CD4-positive, alpha-beta T cell treated with Interleukin-4 for 1 hour (primary cell): ENCODE results near the gene CFAP58.

Source experiments
- DNase-seq, 2 donors: peaks; one replicate each; pipeline ENCODE4 v3.0.0-alpha.2; 2020 to 2022

CFAP58 gene, protein sequence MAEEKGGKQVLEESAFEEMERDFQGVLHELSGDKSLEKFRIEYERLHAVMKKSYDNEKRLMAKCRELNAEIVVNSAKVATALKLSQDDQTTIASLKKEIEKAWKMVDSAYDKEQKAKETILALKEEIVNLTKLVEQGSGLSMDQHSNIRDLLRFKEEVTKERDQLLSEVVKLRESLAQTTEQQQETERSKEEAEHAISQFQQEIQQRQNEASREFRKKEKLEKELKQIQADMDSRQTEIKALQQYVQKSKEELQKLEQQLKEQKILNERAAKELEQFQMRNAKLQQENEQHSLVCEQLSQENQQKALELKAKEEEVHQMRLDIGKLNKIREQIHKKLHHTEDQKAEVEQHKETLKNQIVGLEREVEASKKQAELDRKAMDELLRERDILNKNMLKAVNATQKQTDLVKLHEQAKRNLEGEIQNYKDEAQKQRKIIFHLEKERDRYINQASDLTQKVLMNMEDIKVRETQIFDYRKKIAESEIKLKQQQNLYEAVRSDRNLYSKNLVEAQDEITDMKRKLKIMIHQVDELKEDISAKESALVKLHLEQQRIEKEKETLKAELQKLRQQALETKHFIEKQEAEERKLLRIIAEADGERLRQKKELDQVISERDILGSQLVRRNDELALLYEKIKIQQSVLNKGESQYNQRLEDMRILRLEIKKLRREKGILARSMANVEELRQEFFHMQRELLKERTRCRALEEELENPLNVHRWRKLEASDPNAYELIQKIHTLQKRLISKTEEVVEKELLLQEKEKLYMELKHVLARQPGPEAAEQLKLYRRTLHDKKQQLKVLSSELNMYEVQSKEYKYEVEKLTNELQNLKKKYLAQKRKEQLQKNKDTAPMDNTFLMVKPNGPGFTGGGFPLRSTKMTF

DNA sequence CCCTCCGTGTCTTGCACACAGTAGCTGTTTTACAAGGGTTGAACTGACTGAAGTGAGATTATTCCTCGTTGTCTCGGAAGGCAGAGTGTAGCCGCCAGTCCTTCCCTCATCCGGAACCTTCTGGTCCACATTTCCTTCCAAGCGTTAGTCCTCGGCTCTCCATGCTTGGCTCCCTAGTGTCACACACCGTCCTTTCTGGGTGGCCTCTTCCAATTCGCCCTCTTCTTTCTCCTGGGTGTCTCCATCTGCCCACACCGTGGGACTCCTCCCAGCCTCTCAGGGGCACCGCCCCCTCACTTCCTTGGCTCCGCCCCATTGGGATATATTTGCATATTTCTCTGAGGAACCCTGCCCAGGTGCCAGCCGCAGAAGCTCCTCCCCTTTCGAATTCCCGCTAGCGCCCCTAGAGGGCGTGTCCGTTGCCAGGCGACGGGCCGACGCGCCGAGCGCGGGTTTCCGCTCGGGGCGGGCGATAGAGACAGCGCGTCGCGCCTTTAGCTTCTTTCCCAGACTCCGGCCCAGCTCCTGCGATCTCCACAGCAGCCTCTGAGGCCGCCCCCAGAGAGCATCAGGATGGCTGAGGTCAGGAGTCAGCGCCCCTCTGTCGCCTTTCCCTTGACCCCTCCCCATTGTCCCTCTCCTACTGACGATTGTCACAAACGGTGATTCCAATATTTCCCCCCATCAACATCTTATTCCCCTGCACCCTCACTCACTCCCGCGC, at the start of gene CFAP58:
Gene CFAP58 (plus strand): TSS at position 509 of the 724 bp plus-strand sequence. CDS start 65 bp downstream, at position 574.
- DNase-seq, result peak; percentile 94 to 96

DNA sequence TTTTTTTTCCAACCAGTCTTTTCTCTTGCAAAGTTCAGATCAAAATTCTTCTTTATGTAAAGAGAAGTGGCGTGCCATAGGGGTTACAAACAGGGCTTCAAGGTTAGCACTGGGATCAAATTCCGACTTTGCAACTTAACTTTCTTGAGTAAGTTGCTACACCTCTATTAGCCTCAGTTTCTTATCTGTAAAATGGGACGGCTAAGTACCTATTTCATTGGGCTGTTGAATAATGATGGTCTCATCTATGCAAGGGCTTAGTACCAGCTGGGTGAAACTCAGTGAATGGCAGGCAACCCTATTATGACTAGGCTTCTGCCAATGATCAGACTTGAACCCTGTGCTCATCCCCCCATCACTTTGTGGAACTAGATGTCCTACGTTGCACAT, 49.3 kb upstream of the CFAP58 start:
- DNase-seq, result no peak

DNA sequence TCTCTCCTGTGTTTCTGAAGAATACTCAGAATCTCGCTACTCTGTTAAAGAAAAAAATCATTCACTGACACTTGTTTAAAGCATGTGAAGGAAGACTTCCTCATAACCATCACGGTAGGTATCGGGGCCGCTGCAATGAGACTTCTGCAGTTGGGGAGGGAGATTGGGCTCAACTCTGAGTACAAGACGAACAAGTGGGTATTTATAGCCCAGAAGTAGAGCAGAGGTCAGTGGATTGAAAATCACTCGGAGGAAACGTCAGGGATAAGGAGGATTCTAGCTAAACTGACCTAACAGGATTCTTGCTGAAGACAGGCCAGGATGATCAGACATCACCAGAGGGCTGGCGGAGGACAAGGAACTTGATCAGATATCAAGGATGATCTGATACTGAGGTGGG, 48.7 kb upstream of the CFAP58 start:
- no peak for DNase-seq

DNA sequence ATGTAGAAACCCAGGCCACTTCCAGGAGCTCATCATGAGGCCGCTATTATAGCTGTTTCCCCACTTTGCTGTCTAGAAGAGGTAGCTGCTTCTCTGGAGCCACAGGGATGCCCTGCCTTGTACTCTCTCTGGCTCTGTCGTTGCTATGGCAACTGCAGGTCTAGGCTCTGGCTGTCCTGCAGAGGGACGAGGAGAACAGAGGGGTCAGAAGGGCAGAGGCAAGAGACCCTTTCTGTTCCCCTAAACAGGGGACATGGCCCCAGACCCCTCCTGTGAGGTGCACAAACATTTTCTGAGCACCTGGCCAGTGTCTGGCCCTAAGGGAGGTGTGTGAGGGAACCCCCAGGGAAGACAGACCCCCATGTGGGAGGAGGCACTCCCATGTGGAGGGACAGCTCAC, 46.7 kb upstream of the CFAP58 start:
- no peak for DNase-seq

DNA sequence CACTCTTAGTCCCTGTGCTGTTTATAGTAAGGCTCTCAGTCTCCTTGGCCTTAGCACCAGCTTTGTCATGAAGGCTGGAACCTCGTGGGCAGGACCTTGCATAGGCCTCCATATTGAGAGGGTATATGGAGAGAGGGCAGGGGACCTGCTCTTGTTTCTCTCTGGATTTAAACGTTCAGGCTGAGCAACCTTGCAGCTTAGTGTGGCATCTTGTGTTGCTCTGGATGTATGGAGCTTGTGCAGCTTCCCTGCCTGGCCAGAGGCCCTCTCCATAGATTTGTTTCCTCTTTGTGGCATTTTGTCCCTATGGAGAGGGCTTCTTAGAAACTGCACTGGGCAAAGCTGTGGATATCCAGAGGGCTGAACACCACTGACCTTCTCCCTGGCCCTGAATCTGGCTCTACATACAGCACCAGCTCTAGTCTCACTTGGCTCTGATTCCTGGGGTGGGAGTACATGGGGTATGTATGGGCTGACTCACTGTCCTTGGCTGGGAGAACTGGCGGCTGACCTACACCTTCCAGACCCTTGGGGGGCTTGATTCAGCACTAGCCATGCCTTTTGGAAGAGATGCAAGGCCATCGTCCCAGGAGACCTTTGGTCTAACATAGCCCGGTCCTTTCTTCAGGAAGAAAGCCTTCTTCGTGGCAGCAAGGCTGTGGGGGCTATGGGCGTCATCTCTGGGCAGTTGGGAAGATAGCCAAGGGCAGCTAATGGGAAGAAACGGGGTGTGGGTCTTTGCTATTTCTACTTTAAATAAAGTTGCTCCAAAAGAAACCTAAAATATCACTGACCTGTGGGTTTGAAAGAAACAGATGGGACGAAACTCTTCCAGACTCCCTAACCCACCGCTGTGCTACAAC, 45.8 kb upstream of the CFAP58 start:
- no peak for DNase-seq

DNA sequence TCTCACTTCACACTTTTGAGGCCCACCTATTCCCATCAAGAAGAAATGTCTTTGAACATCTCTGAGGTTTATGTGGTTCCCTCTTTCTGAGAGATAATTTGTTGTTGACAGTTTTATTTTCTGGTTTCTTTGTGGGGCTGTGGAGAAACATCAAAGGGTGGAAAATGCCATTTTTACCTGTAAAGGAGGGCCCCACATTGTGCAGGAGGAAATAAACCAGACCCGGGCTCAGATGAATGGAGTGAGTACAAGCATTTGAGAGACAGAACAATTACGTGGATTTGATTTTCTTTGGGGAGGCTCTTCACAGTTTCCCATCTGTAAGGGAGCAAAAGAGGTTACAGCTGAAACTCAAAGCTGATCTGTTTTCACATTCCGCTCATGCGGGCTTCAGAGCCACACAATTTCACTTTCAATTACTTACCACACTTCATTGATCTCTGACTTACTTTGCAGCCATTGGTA, 45.2 kb upstream of the CFAP58 start:
- DNase-seq, result peak in 1 of 2 donors; percentile 47

DNA sequence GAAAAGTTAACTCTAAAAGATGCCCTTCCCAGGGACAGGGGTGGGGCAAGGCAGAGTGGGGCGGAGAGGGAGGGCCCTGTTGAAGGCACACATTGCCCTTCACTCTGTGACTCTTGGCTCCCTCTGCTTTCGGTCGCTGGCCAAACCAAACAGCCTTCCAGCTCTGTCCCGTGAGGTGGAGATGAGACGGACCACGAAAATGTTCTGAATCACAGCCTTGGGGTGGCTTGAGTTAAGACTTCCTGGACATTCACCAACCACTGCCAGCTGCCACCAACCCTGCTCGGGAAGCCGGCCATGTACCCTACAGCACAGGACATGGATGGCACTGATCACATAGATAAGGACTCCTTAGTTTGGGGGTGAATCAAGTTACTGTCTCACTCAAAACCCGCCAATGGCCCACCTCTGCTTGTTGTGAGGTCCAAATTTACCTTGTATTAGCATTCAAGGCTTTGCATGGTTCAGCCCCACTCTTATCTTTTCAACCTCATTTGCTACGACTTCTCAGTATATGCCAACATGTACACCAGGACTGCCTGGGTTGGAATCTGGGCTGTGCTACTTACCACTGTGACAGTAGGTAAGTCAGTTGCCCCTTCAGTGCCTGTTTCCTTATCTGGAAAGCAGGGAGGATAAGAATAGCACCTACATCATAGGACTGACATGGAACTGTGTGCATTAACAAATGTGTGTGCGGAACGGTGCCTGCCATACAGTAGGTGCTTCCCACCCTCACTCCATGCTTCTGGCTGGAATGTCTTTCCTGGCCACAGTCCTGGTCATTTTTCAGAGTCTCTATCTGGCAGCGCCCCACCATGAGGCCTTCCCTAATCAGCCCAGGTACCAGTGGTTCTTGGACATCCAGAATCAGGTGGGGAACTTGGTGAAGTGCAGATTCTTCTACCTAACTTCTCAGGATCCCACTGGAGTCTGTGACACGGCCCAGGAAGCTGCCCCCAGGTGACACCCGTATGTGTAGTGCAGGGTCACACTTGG, 43.4 kb upstream of the CFAP58 start:
- no peak for DNase-seq

DNA sequence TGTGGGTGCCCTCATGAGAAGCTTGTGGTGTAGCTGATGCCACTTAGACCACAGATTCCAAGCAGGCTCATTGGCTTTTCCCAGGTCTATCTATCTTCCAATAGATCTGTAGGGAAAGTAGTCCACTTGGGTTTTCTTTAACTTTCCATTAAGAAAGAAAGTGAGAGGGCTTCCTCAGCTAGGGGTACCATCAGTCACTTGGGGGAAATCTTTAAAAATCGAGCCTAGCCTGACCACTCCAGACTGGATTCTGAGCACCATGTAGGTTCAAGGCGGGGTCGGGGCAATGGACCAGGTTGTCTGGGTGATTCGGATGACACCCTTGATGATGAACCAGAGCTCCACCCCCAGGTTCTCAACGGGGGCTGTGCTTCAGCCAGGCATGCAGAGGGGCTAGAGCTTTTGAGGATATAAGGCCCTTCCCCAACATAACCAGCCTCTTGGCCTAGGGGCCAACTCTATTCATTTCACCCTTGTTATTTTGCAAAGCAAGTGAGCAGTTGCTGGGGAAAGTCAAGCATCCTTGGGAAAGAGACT, 42.4 kb upstream of the CFAP58 start:
- DNase-seq, result no peak

DNA sequence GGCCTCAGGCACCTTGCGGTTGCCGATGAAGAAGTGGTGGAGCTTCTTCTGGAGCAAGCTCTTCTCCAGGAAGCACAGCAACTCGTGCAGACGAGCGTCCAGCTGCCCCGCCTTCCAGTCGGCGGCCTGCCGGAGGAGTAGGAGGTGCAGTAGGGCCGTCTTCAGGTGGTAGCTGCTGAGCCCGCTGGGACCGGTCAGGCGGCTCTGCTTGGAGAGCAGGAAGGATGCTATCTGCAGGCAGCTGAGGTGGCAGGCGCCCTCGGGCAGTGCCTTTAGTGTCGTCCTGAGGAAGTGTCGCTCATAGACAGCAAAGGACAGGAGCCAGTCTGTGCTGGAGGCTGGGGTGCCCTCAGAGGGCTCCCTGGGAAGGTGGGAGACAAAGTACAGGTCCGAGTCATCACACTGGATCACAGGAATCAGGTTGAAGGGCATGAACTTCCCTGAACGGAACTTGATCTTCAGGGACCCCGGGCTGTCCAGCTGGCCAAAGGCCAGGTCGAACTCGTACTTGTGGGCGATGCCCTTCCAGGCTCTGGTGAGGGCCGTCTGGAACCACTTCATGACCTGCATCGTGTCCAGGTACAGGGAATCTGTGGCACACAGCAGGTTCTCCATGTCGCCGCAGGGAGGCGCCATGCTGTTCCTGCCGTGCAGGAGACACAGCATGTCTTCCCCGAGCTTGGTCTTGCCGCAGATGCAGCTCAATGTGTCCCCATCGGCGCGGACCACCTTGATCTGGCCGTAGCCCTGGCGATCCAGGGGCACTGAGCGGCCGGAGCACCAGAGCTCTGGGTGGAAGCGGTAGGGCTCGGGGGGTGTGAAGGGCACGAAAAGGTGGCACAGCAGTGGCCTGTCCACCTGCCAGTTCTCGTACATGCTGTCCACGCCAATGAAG, 38.8 kb upstream of the CFAP58 start:
- no peak for DNase-seq

DNA sequence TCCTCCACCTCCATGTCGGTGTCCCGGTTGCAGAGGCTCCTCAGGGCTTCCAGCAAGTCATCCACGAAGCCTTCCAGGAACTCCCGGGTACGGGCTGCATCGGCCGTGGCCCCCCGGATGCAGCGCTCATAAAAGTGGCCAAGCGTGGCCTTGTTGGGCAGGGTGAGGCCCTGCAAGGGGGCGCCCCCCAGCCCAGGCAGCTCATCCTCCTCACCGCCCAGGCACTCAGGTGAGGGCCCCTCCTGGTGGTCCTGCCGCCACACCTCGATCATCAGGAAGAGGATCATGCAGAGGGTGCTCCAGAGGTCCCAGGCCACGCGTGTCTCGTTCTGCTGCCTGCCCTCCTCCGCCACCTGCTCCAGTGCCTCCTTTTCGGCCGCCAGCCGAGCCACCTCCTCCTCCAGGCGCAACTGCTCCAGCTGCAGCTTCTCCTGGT, 38.1 kb upstream of the CFAP58 start:
- DNase-seq, result no peak

DNA sequence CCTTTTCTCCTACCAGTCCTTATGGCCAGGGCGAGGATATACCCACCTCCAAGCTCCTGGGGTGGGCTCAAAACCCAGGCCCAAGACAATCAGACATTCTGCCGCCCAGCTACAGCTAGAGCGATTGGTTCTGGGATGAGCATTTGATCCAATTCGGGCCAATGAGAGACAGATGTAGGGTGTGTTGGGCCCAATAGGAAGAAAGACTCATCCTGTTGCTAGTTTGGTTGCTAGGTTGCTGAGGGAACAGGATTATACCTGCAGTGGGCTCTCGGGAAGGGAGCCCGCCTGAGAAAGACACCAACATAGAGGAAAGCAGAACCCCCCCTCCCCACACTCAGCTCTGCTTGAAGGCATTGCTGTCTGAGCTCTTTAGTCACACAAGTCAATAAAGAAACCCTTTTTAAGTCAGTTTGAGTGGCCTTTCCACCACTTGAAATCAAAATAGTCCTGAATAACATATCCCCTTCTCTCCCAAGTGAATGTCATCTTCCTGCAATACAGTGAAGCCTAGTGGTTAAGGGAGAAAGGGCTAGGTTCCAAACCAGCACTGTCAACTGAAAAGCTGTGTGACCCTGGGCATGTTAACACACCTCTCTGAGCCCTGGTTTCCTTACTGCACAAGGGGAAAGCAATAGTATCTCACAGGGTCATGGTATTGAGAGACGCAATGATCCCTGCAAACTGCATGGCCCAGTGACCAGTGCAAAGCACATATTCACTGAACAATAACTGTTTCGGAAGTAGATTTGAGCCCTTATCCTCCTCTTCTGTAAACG, 37.1 kb upstream of the CFAP58 start:
- DNase-seq, result no peak

DNA sequence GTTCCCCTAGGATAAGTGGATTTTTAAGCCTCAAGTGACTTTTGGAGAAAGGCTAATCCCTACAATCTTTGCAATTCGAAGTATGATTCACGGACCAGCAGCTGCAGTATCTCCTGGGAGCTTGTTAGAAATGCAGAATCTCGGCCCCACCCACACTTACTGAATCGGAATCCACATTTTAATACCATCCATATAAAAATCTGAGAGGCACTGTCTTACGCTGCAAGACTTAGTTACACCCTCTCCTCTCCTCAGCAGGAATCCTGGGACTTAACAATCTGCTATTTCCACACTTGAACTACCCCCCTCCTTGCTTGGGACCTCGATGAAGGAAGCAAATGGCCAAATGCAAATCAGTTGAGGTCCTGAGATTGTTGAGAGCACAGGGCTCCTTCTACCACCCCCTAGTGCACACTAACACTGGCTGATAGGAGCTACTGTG, 36.3 kb upstream of the CFAP58 start:
- no peak for DNase-seq

DNA sequence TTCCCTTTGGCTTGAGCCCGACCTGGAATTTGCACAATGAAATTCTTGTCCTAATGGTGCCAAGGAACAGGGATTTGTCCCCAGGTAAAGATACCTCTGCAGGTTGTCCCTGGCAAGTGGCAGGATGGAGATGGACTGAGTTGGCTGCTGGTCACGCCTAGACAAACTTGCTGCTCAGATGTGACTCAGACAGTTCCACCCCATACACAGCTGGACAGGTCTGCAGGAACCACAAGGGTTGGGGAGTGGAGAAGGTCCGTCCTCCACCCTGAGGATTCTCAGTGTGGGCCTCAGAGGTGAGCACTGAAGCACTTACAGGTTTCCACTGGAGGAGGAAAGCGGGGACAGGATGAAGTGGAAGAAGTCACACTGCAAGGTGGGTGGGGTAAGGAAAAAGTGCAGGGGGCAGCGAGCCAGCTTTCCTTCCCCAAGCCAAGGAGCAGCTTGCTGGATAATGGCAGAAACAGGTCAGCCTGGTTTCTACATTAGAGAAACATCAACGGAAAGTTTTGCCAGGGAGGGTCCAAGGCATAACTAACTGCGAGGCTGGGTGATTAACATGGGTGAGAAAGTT, 35.8 kb upstream of the CFAP58 start:
- no peak for DNase-seq

DNA sequence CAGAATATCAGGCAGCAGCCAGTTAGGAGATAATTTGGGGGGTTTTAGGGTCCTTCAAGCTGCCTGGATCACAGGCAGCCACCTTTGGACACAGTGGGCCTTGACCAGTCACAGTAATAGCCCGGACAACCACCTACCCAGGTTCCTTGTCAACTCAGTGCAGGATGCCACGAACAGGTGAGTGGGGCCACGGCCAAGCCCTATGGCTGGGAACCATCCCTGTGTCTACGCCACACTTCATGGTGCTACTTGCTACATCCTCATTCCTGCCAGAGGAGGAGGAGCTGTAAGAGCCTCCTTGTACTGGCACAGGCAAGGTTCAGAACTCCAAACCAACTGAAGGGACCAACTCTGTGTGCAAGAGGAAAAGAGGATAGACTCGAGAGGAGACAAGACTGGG, 35.3 kb upstream of the CFAP58 start:
- DNase-seq, result no peak

DNA sequence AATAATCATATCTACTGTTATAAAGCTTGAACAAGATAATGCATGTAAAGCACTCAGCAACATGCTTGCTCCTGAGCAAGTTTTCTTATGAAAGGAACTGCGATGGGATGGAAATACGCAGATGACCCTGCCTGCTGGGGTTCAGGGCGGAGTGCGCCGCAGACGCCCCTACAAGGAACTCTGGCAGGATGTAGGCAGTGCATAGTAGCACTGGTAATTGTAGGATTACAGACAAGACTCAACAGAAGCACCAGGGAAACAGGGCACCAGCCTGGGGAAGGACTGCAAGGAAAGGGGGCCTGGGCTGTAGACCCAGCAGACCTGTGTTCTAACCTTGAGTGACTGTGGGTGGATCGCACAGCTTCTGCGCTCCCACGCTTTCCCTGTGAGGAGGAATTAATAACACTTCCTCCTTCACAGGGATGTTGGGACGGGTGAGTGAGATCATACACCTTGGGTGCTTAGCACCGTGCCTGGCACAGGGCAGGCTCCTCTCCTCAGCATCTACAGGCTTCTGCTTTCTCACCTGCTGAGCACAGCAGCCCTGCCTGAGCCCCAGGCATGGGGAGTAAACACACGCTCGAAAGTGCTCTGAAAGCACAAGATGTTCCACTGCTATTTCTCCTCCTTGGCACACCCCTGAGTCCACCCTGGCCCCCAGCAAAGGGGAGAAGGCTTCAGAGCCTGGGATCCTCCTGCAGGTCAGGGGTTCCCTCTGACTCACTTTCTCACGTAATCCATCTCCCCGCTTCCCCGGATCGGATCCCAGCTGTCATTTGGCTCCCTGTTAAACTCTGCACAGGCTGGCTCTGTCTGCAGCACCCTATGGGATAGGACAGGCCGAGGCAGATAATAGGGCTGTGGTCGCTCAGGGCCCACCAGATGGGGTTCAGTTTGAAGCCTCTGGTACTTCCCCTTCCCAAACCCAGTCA, 34.6 kb upstream of the CFAP58 start:
- DNase-seq, result no peak

DNA sequence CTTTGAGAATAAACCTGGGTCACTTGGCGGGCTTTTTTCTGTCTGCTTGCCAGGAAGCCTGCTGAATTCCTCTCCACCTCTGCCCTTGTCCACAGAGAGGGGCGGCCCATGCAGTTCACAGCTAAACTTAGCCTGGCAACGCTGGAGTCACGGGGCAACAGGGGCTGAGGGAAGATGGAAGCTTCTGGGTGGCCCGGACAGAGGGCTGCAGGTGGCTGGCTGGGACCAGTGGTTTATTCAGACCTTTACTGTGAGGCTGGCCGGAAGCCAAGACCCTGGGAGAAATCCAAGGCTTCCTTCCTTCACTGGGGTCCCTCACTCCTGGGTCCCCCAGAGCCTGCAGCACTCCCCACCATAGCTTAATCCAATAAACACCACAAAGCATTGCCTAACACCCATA, 32.4 kb upstream of the CFAP58 start:
- DNase-seq, result no peak
